Right lobe of liver (tissue), 6 donors: ENCODE data around the gene ERCC6. TPM values are rescaled to one million over a fixed set of nuclear protein-coding genes. Genes with fewer than 3 reads are reported as not detected.

ENCODE experiments used
- ATAC-seq, 4 donors: fragments of 200-7000 bp; cut with Tn5 transposase; one replicate each; pipeline ENCODE4 v1.9.1; 2020; ENCODE audit warnings: mild to moderate bottlenecking in 4 of 4, moderate library complexity in 4 of 4
- DNase-seq, 3 donors: peaks; one replicate each; pipeline ENCODE4 v3.0.0-alpha.2; 2020
- H3K27ac ChIP-seq, 3 donors: fragments of 200-600 bp; one replicate each; pipeline ENCODE4 v1.8.0; 2022
- H3K27me3 ChIP-seq, 2 donors: fragments of 200-600 bp; one replicate each; pipeline ENCODE4 v1.8.0; 2022
- H3K36me3 ChIP-seq, 4 donors: fragments of 200-600 bp; sonication (generic) in 1 of 4; one replicate each; pipeline versions ENCODE4 v1.5.1 to v1.8.0; 2017 to 2022; ENCODE audit warnings: control low read depth in 1 of 4
- H3K4me1 ChIP-seq, 4 donors: fragments of 200-600 bp; sonication (generic) in 1 of 4; one replicate each; pipeline versions ENCODE4 v1.5.1 to v1.8.0; 2017 to 2022; ENCODE audit warnings: control low read depth in 1 of 4
- H3K4me3 ChIP-seq, 3 donors: fragments of 200-600 bp; one replicate each; pipeline ENCODE4 v1.8.0; 2022
- H3K9me3 ChIP-seq, 4 donors: fragments of 200-600 bp; sonication (generic) in 1 of 4; one replicate each; pipeline versions ENCODE4 v1.5.1 to v1.8.0; 2017 to 2022; ENCODE audit warnings: control low read depth in 1 of 4
- POLR2A ChIP-seq: fragments of 450-650 bp; IDR thresholded peaks from one replicate; pipeline ENCODE4 v1.6.1; 2017; ENCODE audit warnings: antibody characterized with exemption, mild to moderate bottlenecking
- WGBS: methylation state at CpG from one replicate; pipeline ENCODE4 v1.1.6; 2018; ENCODE audit warnings: low coverage, low lambda C conversion rate; ENCODE audit not compliant: insufficient coverage; ENCODE audit errors: missing lambda C conversion rate; 5-methylcytosine and 5-hydroxymethylcytosine counted together
- intact Hi-C, 2 donors: fragments of 100-400 bp; cut with DNase I; formaldehyde crosslinking; loops; one replicate each; pipeline versions ENCODE4 v1.11.2 to v1.14.1; 2022
- total RNA-seq, 6 experiments: library from RNA; depleted of rRNA in 2 of 6; stranded (reverse); fragments of >200 nt in 2 of 6; fragmentation: NEBNext Ultra II Directional in 3 of 6; extraction: Animal tissue kit (Norgen Biotek cat#: 25700) in 3 of 6; gene quantifications; one replicate each; pipeline versions ENCODE4 v1.1.0 to v1.2.4, GENCODE V29; 2016 to 2023
- TF ChIP-seq, protein P1 (sequence below), 4 donors: fragments of 200-600 bp in 3 of 4; fragments of 450-650 bp in 1 of 4; IDR thresholded peaks; one replicate each; pipeline versions ENCODE4 v1.5.1 to v1.8.0; 2016 to 2022; ENCODE audit warnings: antibody characterized with exemption in 4 of 4, mild to moderate bottlenecking in 2 of 4
- donor health status: DM: no; HTN: yes; CAD: no.
- donor health status: DM: no; HTN: no; CAD: no.
- donor health status: DM: no; HTN: no; CAD: no.
- donor health status: DM: no; HTN: yes; CAD: no.
- donor health status: DM: no; HTN: yes; CAD: no.

Gene ERCC6
- total RNA-seq, 6 experiments from 2014 or later: 7.3 to 16.8 (median 10.6) TPM

DNA sequence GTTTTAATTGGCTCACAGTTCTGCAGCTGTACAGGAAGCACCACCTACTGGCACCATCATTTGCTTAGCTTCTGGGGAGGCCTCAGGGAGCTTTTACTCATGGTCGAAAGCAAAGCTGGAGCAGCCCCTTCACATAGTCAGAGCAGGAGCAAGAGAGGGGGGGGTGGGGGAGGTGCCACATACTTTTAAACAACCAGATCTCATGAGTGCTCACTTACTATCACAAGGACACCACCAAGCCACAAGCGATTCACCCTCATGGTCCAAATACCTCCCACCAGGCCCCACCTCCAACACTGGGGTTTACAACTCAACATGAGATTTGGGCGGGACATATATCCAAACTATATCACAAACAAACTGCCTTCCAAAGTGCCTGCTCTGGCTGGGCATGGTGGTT, 39.5 kb upstream of the ERCC6 start:
- ATAC-seq: no peak
- Histone ChIP-seq H3K27ac (no peak overlapping the region), H3K4me1 (no peaks in the 10 kb centered on the region), H3K4me3 (no peak overlapping the region), H3K36me3 (no peaks in the 10 kb centered on the region), H3K27me3 (no peaks in the 10 kb centered on the region), H3K9me3 (no peaks in the 10 kb centered on the region)
- intact Hi-C loops: no loop called here
- no peak for DNase-seq
- TF ChIP-seq, protein P1, sequence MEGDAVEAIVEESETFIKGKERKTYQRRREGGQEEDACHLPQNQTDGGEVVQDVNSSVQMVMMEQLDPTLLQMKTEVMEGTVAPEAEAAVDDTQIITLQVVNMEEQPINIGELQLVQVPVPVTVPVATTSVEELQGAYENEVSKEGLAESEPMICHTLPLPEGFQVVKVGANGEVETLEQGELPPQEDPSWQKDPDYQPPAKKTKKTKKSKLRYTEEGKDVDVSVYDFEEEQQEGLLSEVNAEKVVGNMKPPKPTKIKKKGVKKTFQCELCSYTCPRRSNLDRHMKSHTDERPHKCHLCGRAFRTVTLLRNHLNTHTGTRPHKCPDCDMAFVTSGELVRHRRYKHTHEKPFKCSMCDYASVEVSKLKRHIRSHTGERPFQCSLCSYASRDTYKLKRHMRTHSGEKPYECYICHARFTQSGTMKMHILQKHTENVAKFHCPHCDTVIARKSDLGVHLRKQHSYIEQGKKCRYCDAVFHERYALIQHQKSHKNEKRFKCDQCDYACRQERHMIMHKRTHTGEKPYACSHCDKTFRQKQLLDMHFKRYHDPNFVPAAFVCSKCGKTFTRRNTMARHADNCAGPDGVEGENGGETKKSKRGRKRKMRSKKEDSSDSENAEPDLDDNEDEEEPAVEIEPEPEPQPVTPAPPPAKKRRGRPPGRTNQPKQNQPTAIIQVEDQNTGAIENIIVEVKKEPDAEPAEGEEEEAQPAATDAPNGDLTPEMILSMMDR (IDR thresholded peaks at IDR 0.05): no peak
- TF ChIP-seq POLR2A: no peak
- WGBS: 50% methylated on average over 2 of the region's 3 CpGs

DNA sequence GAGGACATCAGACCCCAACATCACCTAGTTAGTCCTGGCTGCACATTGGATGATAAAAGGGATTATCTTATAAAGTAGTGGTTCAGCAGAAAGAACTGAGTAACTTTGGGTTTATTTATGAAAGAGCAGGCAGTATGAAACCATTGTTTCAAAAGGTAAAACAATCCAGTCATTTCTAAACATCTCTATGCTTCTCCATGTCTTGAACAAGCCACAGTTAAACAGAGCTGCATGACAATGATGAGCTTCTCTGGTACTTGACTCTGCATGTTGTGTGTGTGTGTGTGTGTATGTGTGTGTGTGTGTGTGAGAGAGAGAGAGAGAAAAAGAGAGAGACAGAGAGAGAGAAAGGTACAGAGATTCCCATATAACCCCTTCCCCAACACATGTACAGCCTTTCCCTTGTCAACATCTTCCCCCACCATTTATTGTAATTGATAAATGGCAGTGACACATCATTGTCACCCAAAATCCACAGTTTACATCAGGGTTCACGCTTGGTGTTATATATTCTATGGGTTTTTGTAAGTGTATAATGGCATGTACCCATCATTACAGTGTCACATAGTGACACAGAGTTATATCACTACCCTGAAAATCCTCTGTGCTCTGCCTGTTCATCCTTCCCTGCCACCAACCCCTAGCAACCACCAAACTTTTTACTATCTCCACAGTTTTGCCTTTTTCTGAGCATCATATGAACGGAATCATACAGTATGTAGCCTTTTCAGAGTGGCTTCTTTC, 38.4 kb upstream of the ERCC6 start:
- ATAC-seq: no peak
- DNase-seq: no peak
- no peak for TF ChIP-seq POLR2A
- TF ChIP-seq, protein P1 (IDR thresholded peaks at IDR 0.05): no peak
- WGBS: 40% methylated on average over 2 of the region's 2 CpGs
- Histone ChIP-seq H3K4me3 (no peak overlapping the region), H3K9me3 (no peaks in the 10 kb centered on the region), H3K27ac (no peak overlapping the region), H3K4me1 (no peaks in the 10 kb centered on the region), H3K36me3 (no peaks in the 10 kb centered on the region), H3K27me3 (no peaks in the 10 kb centered on the region)
- intact Hi-C loops: no loop called here

DNA sequence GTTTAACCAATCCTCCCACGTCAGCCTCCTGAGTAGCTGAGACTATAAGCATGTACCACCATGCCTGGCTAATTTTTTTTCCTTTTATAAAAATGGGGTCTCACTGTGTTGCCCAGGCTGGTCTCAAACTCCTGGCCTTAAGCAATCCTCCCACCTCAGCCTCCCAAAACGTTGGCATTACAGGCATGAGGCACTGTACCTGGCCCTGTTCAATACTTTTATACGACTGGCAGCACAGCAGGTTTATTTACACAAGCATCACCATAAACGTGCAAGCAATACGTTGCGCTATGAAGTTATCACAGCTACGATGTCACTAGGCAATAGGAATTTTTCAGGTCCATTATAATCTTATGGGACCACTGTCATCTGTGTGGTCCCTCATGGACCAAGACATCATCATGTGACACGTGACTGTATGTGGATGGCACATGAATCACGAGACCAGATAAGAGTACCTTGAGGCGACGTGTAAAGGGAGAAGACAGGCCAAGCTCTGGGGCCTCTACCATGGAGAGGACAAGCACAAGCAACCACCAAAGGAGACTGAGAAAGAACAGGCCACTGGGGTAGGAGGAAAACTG, 36.7 kb upstream of the ERCC6 start:
- H3K4me1 ChIP-seq: no peaks in the 10 kb centered on the region
- ATAC-seq: no peak
- H3K27me3 ChIP-seq: no peaks in the 10 kb centered on the region
- H3K9me3 ChIP-seq: no peaks in the 10 kb centered on the region
- H3K36me3 ChIP-seq: no peaks in the 10 kb centered on the region
- no peak for TF ChIP-seq POLR2A
- TF ChIP-seq, protein P1 (IDR thresholded peaks at IDR 0.05): no peak
- no peak overlapping the region for H3K4me3 ChIP-seq
- intact Hi-C loops: no loop called here
- no peak overlapping the region for H3K27ac ChIP-seq
- WGBS: 77% methylated on average over 11 of the region's 11 CpGs
- DNase-seq: no peak

DNA sequence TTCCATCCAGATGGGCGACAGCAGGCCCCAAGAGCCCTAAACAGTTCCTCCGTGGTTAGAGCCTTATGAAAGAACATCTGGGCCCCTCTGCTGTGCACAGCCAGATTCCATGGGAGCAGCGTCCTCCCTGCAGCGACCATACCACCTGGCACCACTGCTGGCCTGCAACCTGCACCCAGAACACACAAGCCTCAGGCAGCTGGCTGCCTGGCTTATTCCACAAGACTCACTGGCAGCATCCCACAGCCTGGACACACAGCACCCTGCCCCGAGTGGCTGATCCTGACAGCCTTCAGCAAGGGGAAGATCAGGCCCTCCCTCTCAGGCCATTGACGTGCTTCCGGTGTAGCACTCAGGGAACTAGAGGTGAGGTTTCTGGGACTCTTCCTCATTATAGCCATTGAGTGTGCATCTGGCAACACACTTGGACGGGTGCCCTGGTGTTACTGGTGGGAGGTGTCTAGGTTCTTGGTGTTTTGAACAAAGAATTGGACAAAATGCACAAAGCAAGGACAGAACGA, 33.7 kb upstream of the ERCC6 start:
- H3K4me3 ChIP-seq: no peak overlapping the region
- no peaks in the 10 kb centered on the region for H3K9me3 ChIP-seq
- no peaks in the 10 kb centered on the region for H3K36me3 ChIP-seq
- intact Hi-C loops: no loop called here
- DNase-seq: no peak
- 73% methylated on average over 8 of the region's 9 CpGs for WGBS
- H3K27ac ChIP-seq: no peak overlapping the region
- no peaks in the 10 kb centered on the region for H3K4me1 ChIP-seq
- ATAC-seq: peak in 1 of 4 donors; percentile 13
- no peaks in the 10 kb centered on the region for H3K27me3 ChIP-seq
- TF ChIP-seq, protein P1 (IDR thresholded peaks at IDR 0.05): no peak
- no peak for TF ChIP-seq POLR2A
